Stimulated activated naive CD8-positive, alpha-beta T cell treated with anti-CD3 and anti-CD28 coated beads, Interleukin-15, Interleukin-2, amounts not matched to agents 100 ng/mL and 50 ng/mL, for 24 hours (primary cell): ENCODE results near the gene ABT1.

Experiments
- H3K27ac Mint-ChIP-seq: one replicate; pipeline ENCODE4 v1.8.0; 2021; ENCODE audit warnings: mild to moderate bottlenecking, mixed read lengths
- H3K27me3 Mint-ChIP-seq: one replicate; pipeline ENCODE4 v1.8.0; 2021; ENCODE audit warnings: mixed read lengths
- H3K36me3 Mint-ChIP-seq: one replicate; pipeline ENCODE4 v1.8.0; 2021; ENCODE audit warnings: low read depth, mixed read lengths
- H3K4me1 Mint-ChIP-seq: one replicate; pipeline ENCODE4 v1.8.0; 2021; ENCODE audit warnings: low read depth, mixed read lengths
- H3K4me3 Mint-ChIP-seq: one replicate; pipeline ENCODE4 v1.8.0; 2021; ENCODE audit warnings: mild to moderate bottlenecking, mixed read lengths
- H3K9me3 Mint-ChIP-seq: one replicate; pipeline ENCODE4 v1.8.0; 2021; ENCODE audit warnings: mixed read lengths

Gene ABT1

GRCh38 chr6:26563488-26563887, 33.3 kb upstream of the ABT1 start:
- no peak overlapping the region for H3K27ac Mint-ChIP-seq
- H3K4me1 Mint-ChIP-seq = peaks cover 3% of the 10 kb centered on the region
- H3K36me3 Mint-ChIP-seq = peaks cover under 1% of the 10 kb centered on the region
- H3K27me3 Mint-ChIP-seq = peaks cover under 1% of the 10 kb centered on the region
- H3K4me3 Mint-ChIP-seq = no peak overlapping the region
- no peaks in the 10 kb centered on the region for H3K9me3 Mint-ChIP-seq

- H3K27me3 Mint-ChIP-seq = peaks cover 3% of the 10 kb centered on the region
- no peaks in the 10 kb centered on the region for H3K9me3 Mint-ChIP-seq
- H3K4me3 Mint-ChIP-seq = peak overlapping the region; percentile 93
- peaks cover 37% of the 10 kb centered on the region for H3K4me1 Mint-ChIP-seq
- peak overlapping the region; percentile 98 for H3K27ac Mint-ChIP-seq
- peaks cover 7% of the 10 kb centered on the region for H3K36me3 Mint-ChIP-seq
Measured at GRCh38 chr6:26568601-26569432, 27.9 kb upstream of the ABT1 start.

GRCh38 chr6:26569433-26569764, 27.4 kb upstream of the ABT1 start:
- H3K36me3 Mint-ChIP-seq = peaks cover 7% of the 10 kb centered on the region
- H3K27me3 Mint-ChIP-seq = peaks cover 3% of the 10 kb centered on the region
- peaks cover 37% of the 10 kb centered on the region for H3K4me1 Mint-ChIP-seq
- peak overlapping the region; percentile 98 for H3K27ac Mint-ChIP-seq
- H3K4me3 Mint-ChIP-seq = peak overlapping the region; percentile 93
- H3K9me3 Mint-ChIP-seq = no peaks in the 10 kb centered on the region

DNA sequence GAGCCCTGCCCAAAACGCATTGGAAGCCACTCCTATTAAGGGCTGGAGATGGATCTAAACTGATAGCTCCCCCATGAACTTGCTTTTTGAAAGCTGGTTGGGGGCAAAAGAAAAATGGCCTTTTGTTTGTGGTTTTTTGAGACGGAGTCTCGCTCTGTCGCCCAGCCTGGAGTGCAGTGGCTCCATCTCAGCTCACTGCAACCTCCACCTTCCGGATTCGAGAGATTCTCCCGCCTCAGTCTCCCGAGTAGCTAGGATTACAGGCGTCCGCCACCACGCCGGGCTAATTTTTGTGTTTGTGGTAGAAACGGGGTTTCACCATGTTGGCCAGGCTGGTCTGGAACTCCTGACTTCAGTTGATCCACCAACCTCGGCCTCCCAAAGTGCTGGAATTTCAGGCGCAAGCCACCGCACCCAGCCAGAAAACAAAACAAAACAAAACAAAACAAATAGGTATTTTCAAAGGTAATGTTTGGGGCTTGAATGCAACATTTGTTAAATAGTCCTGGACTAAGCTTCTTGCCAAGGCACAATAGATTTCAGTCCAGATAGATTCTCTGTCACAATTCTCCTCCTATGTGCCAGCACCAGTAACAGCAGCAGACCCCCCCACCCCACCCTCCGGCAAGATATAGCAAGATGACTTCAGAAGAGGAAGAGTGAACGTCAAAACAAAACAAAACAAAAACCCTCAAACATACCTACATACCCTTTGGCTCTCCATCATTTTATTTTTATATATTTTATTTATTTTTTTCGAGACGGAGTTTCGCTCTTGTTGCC, 26.5 kb upstream of the ABT1 start:
- Mint-ChIP-seq H3K27me3 (peaks cover 3% of the 10 kb centered on the region), H3K27ac (no peak overlapping the region), H3K4me1 (peaks cover 37% of the 10 kb centered on the region), H3K36me3 (peaks cover 7% of the 10 kb centered on the region), H3K4me3 (no peak overlapping the region), H3K9me3 (no peaks in the 10 kb centered on the region)

DNA sequence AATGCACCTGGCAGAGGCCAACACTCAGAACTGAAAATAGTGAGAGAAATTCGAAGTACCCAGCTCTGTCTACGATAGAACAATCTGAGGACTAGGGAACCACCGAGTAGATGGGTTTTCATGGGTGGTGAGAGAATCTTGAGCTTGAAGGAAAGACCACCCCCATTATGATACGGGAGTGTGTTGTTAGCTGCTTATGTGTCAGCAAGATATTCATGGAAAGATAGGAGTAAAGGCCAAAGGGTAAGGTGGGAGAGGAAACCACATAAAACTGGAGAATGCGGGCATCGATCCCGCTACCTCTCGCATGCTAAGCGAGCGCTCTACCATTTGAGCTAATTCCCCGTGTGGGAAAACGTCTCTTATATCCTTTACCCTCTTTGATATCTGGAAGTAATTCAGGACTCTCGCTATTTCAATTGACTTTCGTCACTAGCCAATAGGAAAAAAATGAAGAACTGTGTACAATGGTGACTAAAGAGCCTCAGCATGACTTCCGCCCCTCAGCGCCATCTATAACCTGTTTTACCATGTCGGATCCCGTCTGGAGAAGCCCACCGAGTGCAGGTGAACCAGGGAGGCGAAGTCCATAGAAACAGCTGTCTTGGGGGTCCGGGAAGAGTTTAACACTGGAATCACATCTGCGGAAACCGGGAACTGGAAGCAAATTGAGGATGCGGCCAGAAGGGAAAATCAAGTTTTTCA, 25.0 kb upstream of the ABT1 start:
- Mint-ChIP-seq H3K4me3 (peak overlapping the region; percentile 86), H3K4me1 (peaks cover 48% of the 10 kb centered on the region), H3K27me3 (peaks cover 3% of the 10 kb centered on the region), H3K36me3 (peaks cover 7% of the 10 kb centered on the region), H3K27ac (peak overlapping the region; percentile 91), H3K9me3 (no peaks in the 10 kb centered on the region)

GRCh38 chr6:26575494-26575939, 21.2 kb upstream of the ABT1 start:
- no peak overlapping the region for H3K27ac Mint-ChIP-seq
- H3K27me3 Mint-ChIP-seq = peaks cover 3% of the 10 kb centered on the region
- H3K9me3 Mint-ChIP-seq = peaks cover 11% of the 10 kb centered on the region
- H3K4me3 Mint-ChIP-seq = no peak overlapping the region
- H3K36me3 Mint-ChIP-seq = peaks cover 11% of the 10 kb centered on the region
- H3K4me1 Mint-ChIP-seq = peaks cover 45% of the 10 kb centered on the region

DNA sequence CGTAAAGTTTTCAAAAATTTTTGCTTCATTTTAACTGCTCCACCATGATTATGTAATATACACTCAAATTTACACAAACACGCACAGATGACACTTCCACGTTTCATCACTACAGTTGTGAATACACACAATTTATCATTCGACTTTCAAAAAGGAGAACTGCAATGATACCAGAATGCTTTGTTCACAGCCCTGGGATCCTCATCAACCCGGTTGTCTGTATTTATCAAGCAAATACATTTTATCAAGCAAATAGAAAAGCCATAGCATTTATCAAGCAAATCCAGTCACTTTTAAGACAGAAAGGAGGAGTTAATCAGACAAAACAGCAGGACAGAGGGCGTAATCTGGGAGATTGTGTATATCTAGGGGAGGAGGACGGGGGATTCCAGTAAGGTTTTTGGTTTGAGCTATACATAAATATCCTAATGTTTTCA, 20.3 kb upstream of the ABT1 start:
- H3K27ac Mint-ChIP-seq = peak overlapping the region; percentile 72
- H3K27me3 Mint-ChIP-seq = peaks cover 3% of the 10 kb centered on the region
- peaks cover 11% of the 10 kb centered on the region for H3K36me3 Mint-ChIP-seq
- peak overlapping the region; percentile 69 for H3K4me3 Mint-ChIP-seq
- H3K9me3 Mint-ChIP-seq = peaks cover 11% of the 10 kb centered on the region
- H3K4me1 Mint-ChIP-seq = peaks cover 42% of the 10 kb centered on the region

GRCh38 chr6:26576929-26577719, 19.6 kb upstream of the ABT1 start:
- Mint-ChIP-seq H3K27ac (peak overlapping the region; percentile 75), H3K27me3 (peaks cover 8% of the 10 kb centered on the region), H3K4me1 (peaks cover 36% of the 10 kb centered on the region), H3K9me3 (peaks cover 11% of the 10 kb centered on the region), H3K4me3 (peak overlapping the region; percentile 69), H3K36me3 (peaks cover 7% of the 10 kb centered on the region)

DNA sequence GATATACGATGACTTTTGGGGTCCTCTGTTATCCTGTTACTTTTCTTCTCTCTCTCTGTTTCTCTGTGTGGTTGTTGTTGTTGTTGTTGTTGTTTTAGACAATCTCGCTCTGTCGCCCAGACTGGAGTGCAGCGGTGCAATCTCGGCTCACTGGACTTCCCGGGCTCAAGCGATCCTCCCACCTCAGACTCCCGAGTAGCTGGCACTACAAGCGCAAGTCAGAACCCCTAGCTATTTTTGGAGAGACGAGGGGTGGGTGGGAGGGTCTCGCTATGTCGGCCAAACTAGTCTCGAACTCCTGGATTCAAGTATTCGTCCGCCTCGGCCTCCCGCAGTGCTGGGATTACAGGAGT, 19.1 kb upstream of the ABT1 start:
- Mint-ChIP-seq H3K27me3 (peaks cover 12% of the 10 kb centered on the region), H3K9me3 (peaks cover 11% of the 10 kb centered on the region), H3K27ac (peak overlapping the region; percentile 75)

GRCh38 chr6:26578279-26578678, 18.5 kb upstream of the ABT1 start:
- Mint-ChIP-seq H3K27ac (no peak overlapping the region), H3K4me3 (no peak overlapping the region), H3K4me1 (peaks cover 27% of the 10 kb centered on the region), H3K9me3 (peaks cover 11% of the 10 kb centered on the region), H3K36me3 (peaks cover 7% of the 10 kb centered on the region), H3K27me3 (peaks cover 16% of the 10 kb centered on the region)

More for the DNA sequence above, 19.1 kb upstream of the ABT1 start:
- Mint-ChIP-seq H3K4me1 (peaks cover 33% of the 10 kb centered on the region), H3K4me3 (peak overlapping the region; percentile 69), H3K36me3 (peaks cover 7% of the 10 kb centered on the region)

- H3K27ac Mint-ChIP-seq = no peak overlapping the region
- H3K4me3 Mint-ChIP-seq = no peak overlapping the region
- H3K9me3 Mint-ChIP-seq = peaks cover 11% of the 10 kb centered on the region
- H3K36me3 Mint-ChIP-seq = peaks cover 7% of the 10 kb centered on the region
- peaks cover 25% of the 10 kb centered on the region for H3K4me1 Mint-ChIP-seq
- peaks cover 21% of the 10 kb centered on the region for H3K27me3 Mint-ChIP-seq
Measured at GRCh38 chr6:26578741-26579140, 18.0 kb upstream of the ABT1 start.

- no peak overlapping the region for H3K27ac Mint-ChIP-seq
- H3K9me3 Mint-ChIP-seq = peaks cover 11% of the 10 kb centered on the region
- H3K4me3 Mint-ChIP-seq = no peak overlapping the region
- peaks cover 17% of the 10 kb centered on the region for H3K4me1 Mint-ChIP-seq
- peaks cover 7% of the 10 kb centered on the region for H3K36me3 Mint-ChIP-seq
- H3K27me3 Mint-ChIP-seq = peaks cover 33% of the 10 kb centered on the region
Measured at GRCh38 chr6:26581164-26581915, 15.4 kb upstream of the ABT1 start.

GRCh38 chr6:26588965-26589364, 7.8 kb upstream of the ABT1 start:
- Mint-ChIP-seq H3K4me3 (no peak overlapping the region), H3K36me3 (no peaks in the 10 kb centered on the region), H3K27ac (no peak overlapping the region), H3K27me3 (peaks cover 51% of the 10 kb centered on the region), H3K4me1 (no peaks in the 10 kb centered on the region), H3K9me3 (no peaks in the 10 kb centered on the region)

- H3K36me3 Mint-ChIP-seq = peaks cover 2% of the 10 kb centered on the region
- no peak overlapping the region for H3K27ac Mint-ChIP-seq
- no peaks in the 10 kb centered on the region for H3K9me3 Mint-ChIP-seq
- no peak overlapping the region for H3K4me3 Mint-ChIP-seq
- peaks cover 46% of the 10 kb centered on the region for H3K27me3 Mint-ChIP-seq
- no peaks in the 10 kb centered on the region for H3K4me1 Mint-ChIP-seq
Measured at GRCh38 chr6:26592649-26593048, 4.1 kb upstream of the ABT1 start.
